ENCODE data around the gene DPP6.

DPP6 gene

DNA sequence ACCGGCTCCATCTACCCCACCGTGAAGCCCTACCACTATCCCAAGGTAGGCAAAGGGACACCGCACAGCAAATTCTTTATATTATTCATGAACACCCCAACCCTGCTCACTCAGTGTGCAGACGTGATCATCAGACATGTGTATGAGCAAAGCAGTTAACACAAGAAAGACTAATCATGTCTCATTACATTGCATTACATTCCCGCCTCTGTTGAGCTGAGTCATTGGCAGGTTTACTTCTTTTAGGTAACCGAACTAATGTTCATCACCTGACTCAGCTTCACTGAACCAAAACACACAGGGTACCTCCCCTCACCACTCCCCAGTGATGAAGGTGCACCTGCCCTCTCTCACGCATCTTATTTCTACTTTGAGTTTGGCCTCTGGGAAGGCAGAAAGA is 717.3 kb downstream of the DPP6 start:
- DNase-seq (ENCODE audit: low read depth) = no peak

DNA sequence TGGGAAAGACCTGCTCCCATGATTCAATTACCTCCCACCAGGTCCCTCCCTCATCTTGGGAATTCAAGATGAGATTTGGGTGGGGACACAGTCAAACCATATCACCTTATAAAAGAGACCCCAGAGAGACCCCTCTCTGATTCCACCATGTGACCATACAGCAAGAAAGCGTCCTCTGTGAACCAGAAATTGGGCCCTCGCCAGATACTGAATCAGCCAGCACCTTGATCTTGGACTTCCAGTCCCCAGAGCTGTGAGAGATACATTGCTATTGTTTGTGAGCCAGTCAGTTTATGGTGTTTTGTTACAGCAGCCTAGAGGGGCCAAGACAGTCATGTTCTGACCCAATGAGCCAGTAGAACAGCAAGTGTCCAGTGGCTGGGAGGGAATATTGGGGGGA is 718.2 kb downstream of the DPP6 start:
- DNase-seq (ENCODE audit: low read depth) = no peak

DNA sequence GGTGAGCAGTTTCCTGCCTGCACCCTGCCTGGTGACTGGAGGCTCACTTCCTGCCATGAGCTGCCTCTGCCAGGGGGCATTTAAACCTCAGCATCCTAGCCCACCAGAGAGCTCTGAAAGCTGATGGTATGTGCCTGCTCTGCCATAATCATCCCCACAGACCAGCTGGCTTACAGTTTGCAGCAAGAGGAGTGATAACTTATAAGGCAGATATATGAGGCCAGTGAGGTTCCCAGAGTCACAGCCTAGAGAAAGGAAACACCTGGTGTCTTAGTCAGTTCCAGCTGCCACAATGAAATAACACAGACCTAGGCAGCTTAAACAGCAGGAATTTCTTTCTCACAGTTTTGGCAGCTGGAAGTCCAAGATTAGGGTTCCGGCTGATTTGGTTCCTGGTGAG is 718.8 kb downstream of the DPP6 start:
- DNase-seq (ENCODE audit: low read depth) = no peak

DNA sequence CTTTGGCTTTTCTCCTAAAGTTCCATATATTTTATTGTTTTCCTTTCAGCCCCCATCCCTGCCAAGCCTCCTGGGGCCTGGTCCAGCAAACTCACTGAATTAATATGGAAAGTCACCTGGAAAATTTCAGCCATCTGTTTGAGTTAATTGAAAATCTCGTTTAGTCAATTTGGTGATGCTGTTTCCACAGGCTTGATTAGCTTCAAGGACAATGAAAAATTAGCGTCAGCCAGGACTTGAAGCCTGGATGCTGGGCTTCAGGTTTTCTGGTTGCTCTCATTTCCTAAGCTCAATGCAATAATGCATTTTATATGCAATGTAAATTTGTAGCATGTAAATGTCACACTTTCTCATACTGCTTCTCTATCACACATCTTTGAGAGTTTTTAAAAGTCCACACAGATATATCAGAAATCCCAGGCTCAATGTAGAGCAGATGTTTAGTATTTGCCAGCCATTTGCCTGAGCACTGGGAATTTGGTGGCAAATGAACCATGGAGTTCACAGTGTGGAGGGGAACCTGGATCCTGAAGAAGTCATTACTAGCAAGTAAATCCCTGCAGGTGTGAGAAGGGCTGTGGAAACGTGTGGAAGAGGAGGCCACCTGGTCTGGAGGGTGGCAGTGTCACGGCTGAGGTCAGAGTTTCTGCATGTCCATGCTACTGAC is 722.2 kb downstream of the DPP6 start:
- DNase-seq (ENCODE audit: low read depth) = no peak

DNA sequence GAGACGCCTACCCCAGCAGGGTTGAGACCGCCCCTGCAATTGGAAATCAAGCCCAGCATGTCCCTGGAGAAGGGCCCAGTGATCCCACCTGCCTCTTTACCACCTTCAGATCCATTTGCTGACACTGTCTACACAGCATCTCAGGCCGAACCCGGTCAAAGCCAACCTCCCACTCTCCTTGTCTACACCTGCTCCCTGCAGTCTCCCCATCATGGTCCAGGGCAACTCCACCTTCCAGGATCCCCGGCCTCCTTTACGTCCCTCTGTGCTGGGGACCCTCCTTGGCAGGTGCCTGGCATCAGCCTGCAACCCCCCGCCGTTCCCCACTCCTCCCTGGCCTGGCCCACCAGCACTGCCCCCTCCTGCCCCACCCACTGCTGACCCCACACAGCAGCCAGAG is 723.5 kb downstream of the DPP6 start:
- no peak for DNase-seq (ENCODE audit: low read depth)

DNA sequence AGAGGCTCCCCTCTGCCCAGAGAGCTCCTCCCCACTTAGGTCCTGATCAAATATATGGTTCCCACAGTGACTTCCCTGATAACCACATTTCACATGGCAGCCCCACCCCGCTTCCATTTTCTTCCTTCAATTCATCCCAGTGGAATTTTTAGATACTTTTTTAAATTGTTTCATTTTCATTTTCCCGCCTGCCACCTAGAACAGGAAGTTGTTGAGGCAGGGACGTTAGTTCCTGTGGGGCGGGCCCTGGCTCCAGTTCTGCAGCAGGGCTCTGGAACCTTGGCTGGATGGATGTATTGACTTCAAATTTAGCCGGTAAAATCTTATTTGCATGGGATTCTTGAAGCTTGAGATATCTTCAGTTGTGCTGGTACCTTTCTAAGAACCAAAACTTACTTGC is 724.2 kb downstream of the DPP6 start:
- DNase-seq (ENCODE audit: low read depth) = no peak

DNA sequence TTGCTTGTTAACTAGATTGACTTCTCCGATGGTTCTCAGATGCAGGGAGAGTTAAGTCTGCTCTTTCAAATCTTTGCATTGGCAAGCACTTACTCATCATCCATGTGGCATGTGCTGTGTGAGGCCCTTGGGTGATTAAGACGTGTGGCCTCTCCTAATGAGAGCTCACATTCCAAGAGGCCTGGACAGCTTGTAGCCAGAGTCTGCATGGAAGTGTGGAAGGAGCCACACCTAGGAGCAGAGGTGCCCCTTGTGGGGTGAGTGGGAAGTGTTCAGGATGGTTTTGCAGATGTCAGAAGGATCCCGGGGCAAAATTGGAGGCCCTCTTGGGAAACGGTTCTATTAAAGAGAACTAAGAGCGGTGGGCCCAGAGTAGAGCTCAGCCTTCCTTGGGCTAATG is 724.8 kb downstream of the DPP6 start:
- DNase-seq (ENCODE audit: low read depth) = no peak

DNA sequence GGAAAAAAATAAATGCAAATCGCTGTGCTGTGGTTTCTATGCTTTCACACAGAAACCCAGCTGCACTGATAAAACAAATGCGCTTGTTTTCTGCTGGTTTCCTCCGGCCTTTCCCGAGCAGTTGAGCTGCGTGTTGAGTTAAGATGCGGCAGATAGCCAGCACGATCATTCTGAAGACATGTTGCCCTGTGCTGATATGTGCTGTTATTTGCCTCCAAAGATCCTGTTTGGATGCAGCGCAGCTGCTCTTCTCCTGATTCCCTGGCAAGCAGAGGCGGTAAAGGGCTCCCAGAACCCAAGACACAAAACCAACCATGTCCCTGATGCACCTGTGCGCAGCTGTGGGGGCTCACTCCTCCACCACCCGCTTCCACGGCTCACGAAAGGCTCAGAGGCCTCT is 725.3 kb downstream of the DPP6 start:
- DNase-seq (ENCODE audit: low read depth) = no peak

DNA sequence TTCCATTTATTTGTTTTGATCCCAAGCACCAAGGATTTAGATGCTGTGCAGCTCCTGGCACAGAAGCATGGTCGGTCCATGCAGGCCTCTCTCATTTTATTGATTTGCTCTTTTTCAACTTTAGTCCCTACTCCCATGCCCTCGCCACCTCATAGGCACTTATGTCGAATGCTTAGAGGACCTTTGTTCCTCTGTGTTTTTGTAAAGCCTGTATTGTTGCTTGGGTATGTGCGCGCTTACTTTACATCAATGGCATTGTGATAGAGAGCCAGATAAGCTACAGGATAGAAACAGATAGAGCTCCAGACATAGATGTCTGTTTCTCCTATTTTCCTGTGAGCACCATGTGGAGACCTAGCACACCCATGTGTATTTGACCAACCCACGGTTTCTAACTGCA is 725.7 kb downstream of the DPP6 start:
- DNase-seq (ENCODE audit: low read depth) = no peak

DNA sequence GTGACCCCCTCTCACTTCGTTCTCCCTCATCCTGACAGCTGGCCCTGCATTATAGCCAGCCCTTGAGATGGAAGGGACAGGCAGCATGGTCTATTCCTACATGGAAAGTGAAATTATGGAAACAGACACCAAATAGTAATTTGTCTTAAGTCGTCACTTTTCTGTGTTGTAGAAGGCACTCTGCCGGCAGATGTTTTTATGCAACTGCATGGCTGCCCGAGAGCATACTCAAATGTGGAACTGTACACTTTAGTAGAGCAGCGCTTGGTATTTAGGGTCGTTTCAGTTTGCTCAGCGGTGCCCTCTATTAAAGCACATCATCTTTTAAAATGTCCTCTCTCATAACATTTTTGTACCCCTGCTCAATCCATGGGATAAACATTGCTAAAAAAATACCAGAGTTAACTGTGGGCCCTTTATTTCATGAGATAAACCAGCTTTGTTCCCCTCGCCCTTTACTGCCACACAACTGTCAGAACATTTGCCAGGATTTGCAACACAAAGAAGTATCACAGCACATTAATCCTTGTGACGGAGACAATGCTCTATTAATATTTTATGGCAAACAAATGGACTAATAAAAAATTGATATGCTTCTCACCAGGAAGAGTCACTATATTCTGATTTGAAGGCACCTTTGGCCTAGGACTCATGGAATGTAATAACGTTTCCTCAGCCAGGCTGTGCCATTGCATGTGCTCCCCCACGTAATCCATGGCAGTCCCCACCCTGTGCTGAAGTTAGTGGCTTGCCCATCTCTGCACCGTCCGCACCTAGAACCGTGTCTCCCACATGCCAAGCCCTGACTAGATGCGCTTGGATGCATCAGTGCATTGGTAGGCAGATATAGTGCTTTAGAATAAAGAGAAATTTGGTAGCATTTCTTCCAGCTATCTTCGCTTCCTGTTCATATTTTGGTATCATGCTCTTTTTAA is 729.4 kb downstream of the DPP6 start:
- DNase-seq (ENCODE audit: low read depth) = no peak

DNA sequence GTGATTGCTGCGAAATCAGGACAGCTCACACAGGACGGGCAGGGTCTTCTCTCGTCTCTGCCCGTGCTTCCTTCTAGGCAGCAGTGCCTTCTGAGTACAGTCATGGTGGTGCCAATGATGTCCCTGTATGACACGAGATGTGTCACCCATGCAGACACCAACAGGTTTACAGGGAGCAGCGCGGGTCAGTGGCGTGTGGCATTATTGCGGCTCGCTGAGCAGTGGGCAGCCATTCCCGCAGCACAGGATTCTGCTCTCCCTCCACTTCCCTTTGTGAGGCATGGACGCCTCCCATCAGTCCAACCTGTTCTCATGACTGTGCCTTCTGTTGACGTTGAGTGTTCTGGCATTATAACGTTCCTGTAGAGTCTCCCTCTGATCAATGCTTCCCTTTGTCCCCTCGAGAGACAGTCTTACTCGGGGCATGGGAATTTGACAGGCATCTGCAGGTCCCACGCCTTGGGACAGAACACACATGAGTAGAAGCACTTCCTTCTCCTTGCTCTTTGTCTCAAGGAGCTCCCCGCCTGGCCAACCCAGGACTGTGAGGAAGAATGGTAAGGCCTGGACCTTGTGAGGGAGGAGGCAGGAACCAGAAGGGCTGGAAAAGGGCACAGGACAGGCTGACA is 731.2 kb downstream of the DPP6 start:
- no peak for DNase-seq (ENCODE audit: low read depth)

DNA sequence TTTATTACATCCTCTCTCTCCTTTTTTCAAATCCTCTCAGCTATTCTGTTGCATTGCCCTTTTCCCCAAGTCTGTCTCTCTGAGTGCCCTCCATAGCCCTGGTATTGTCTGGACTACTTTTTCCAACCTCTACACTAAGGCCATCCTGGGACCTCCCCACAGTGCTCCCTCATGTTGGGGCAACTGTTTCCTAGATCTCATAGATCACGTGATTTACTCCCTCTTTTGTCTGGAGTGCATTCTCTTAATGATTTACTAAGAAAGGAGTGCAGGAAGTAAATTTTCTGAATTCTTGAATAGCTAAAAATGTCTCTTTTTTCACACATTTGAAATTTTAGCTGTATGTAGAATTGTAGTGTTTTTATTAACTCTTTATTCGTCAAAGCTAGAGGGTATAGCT is 733.7 kb downstream of the DPP6 start:
- no peak for DNase-seq (ENCODE audit: low read depth)

DNA sequence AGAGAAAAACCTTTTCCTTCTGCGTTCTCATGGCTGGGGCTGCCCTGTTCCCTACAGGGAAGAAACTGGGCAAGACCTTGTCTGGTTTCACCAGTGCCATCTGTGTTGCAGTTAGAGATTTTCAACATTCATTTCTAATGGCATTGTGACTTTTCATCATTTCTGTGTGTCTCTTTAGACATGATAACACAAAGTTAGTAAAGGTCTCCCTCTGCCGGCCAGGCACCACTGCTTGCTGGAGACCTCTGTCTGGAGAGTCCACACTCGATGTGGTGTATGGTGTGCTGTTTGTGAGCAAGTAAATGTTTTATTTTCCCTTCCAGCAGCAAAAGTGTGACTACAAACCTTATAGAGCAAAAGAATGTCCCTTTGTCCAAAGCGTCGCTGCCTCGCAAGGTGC is 737.2 kb downstream of the DPP6 start:
- no peak for DNase-seq (ENCODE audit: low read depth)

DNA sequence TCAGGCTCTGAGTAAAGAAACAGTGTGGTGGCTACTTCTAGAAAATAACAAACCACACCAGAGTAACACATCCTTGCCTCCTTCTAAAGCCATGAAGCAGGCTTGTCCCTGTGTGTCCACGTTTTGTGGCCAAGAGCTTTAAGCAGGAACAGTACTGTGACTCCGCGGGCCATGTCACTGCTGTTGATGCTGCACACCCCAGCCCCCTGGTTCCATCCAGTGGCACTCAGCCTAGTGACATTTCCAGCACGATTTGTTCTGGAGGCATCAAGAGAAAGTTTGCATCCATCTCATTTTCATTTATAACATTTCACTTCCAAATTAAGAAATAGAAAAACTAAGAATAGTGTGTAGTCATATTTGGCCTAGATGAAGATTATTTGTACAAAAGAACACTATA is 739.4 kb downstream of the DPP6 start:
- DNase-seq (ENCODE audit: low read depth) = no peak

DNA sequence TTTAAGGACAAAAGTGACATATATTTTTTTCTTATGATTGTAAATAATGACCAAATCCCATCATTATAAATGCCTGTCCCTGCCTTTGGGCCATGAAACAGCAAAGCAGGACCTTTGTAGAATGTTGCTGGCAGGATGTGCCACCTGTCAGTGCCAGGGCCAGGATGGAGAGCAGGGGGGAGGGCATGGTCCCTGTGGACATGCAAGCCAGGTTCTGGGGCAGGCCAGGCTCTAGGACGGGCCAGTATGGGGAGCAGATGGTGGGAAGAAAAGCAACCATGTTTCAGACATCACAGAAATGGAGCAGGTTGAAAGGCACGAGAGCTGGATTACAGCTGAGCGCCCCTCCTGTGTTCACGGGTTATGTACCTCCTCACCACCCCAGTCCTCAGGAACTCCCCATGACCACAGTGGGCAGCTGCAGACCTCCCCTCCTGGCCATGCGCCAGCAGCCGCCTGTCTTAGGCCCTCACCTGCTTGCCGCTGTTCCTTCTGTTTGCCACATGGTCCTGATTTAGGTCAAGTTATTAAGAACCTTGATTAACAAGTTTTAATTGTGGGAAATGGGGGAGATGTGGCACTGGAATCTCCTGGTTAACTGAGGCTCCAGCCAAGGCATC is 740.3 kb downstream of the DPP6 start:
- no peak for DNase-seq (ENCODE audit: low read depth)

DNA sequence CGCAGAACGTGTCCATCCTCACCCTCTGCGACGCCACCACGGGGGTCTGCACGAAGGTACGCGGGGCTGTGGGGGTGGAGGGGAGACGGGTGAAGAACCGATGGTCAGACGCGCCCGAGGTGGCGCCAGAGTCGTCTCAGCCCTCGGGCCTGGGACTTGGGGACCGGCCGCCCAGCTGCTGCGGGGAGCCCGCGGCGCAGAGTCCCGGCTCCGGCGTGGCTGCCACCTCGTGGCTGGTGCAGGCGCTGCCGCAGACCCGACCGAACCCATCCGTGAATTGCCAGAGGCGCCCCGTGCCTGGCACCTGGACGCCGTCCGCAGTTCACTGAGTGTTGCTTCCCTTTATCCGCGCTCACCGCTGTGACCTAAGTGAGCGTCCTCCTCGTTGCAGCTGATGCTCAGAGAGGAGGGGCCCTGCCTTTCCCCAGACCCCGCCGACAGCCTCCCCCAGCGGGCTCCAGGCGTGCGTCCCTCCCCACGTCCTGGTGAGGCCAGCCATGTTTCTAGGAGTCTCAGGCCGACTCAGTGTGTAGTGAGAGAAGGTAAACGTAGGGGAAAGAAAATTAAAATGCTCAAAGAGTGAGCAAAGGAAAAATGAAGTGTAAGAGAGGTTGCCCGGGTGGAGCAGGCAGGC is 742.1 kb downstream of the DPP6 start:
- peak; percentile 8 for DNase-seq (ENCODE audit: low read depth)

DNA sequence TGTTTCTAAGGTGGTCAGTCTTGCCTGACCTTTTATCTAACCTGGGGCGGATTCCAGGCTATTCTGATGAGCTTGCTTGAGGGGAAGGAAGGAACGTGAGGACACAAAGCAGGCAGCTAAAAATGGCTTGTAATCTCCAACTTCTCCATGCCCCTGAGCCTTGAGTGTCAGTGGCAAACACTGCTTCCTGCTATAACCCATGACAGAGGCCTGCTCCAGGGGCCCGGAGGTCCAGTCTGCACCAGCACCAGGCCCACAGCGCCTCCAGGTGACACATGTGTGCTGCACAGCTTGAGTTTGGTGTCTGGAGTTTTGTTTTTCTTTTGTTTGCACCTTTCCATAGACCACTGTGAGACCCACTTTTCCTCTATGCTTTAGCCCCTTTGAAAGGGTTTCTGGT is 742.8 kb downstream of the DPP6 start:
- no peak for DNase-seq (ENCODE audit: low read depth)

DNA sequence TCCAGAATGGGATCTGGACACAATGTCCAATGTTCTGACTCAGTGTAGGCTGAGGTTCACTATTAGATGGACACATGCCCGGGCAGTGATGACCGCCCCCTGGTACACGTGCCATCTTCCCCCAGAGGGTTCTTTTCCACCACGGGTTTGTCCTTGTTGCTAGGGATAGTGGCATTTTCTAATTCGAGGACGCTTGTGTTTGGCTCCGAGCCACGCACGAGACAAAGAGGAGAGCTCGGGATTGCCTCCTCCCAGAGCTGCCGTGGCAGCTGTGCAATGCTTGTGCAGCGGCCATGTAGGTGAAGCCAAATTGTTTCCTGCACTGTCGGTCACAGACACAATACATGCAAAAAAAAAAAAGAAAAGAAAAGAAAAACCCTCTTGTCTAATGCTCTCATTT is 743.2 kb downstream of the DPP6 start:
- DNase-seq (ENCODE audit: low read depth) = no peak

DNA sequence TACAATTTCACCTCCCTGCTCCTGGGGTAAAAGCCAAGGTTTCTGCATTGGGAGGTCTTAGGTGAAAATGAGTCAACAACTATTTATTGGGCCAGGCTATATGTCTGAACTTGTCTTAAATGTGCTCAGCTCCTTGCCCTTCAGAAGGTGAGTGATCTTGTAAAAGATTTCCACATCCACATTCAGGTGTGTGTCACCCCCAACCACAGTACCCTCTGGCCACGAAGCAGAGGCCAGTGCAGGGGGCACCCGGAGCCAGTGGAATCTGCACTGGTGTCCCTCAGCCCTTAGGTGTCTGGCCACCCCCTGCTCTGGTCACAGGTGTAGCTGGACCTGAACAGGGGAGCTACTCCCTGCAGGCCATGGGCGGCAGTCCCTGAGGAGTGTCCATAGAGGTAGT is 752.3 kb downstream of the DPP6 start:
- DNase-seq (ENCODE audit: low read depth) = no peak

DNA sequence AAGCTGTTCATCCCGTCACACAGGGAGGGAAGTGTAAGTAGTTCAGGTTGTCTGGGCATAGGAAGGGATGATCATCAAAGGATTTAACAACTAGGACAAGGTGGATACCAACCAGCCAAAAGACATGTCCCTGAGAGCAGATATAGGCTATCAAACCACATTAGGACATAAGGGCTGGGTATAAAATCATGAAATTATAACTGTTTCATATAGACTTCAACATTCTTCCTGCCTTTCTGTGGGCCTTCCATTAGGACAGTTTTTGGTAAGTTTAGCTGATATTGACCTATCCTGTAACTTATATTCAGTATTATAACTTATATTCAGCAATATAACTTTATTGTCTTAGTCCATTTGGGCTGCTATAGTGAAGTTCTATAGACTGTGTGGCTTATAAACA is 759.8 kb downstream of the DPP6 start:
- no peak for DNase-seq (ENCODE audit: low read depth)

DNA sequence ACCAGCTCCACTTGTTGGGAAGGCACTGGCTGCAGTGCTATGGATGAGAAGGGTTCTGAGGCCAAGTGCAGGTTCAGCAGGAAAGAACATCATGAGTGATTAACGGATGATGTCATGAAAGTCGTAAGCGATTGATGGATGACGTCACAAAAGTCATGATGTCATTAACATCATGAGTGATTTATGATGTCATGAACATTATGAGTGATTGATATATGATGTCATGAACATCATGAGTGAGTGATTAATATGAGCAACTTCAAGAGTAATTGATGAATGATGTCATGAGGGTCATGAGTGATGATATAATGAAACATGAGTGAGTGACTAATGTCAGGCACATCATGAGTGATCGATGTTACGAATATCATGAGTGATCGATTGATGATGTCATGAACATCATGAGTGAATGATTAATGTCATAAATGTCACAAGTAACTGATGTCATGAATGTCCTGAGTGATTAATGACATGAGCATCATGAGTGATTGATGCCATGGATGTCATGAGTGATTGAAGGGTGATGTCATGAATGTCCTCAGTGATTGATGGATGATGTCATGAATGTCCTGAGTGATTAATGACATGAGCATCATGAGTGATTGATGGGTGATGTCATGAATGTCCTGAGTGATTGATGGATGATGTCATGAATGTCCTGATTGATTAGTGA is 765.2 kb downstream of the DPP6 start:
- DNase-seq (ENCODE audit: low read depth) = no peak

DNA sequence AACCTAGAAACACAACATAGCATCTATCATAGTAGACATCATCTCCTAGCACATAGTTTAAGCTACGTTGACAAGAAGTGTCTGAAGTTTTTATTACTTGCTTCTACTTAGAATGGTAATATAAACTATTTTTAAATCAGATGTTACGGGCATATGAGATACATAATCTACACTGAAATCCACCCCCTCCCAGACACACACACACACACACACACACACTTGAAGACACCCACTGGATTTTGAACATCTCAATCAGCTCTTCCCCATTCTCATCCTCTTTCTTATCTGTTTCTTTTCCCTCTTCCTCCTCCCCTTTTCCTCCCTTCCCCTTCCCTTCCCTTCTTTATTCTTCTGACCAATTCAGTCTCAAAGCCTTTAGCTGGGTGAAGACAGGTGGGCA is 774.8 kb downstream of the DPP6 start:
- DNase-seq (ENCODE audit: low read depth) = no peak
